CD8-positive, alpha-beta memory T cell (primary cell): ENCODE data around the gene IQSEC1. TPM values are rescaled to one million over a fixed set of nuclear protein-coding genes. Genes with fewer than 3 reads are reported as not detected.
"Not testable (repeated sequence)": the region's sequence is repeated elsewhere in the genome, so short reads cannot be mapped to it uniquely, and the experiment has no call there.

Experiments used
- CTCF ChIA-PET: fragments of 350-600 bp; sonication (Branson Sonifier 250); formaldehyde crosslinking; loops from one replicate; lab custom pipeline; 2021; ENCODE audit warnings: antibody characterized with exemption; lab: Charles Lee
- POLR2A ChIA-PET: fragments of 350-600 bp; sonication (Branson Sonifier 250); formaldehyde crosslinking; loops from one replicate; lab custom pipeline; 2021; ENCODE audit warnings: antibody characterized with exemption; lab: Charles Lee
- DNase-seq, 5 donors: peaks; one replicate each; pipeline versions ENCODE4 v3.0.0 to v3.0.0-alpha.2; 2020 to 2022; ENCODE audit warnings: mixed read lengths in 1 of 5
- H3K27ac ChIP-seq: one replicate; pipeline ENCODE4 v1.7.0; 2013; ENCODE audit warnings: low read depth, mild to moderate bottlenecking, low read length, moderate library complexity
- H3K27me3 ChIP-seq: 2 replicates; pipeline ENCODE4 v1.7.0; 2013; ENCODE audit warnings: low read length, mild to moderate bottlenecking; ENCODE audit not compliant: insufficient read depth, poor library complexity, severe bottlenecking
- H3K36me3 ChIP-seq: 2 replicates; pipeline ENCODE4 v1.7.0; 2013; ENCODE audit warnings: mild to moderate bottlenecking, low read length, moderate library complexity; ENCODE audit not compliant: insufficient read depth
- H3K4me1 ChIP-seq: 2 replicates; pipeline ENCODE4 v1.7.0; 2013; ENCODE audit warnings: mild to moderate bottlenecking, low read length, moderate library complexity; ENCODE audit not compliant: insufficient read depth
- H3K4me3 ChIP-seq: 2 replicates; pipeline ENCODE4 v1.7.0; 2013; ENCODE audit warnings: mild to moderate bottlenecking, low read length
- H3K9me3 ChIP-seq: 2 replicates; pipeline ENCODE4 v1.7.0; 2013; ENCODE audit warnings: mild to moderate bottlenecking, low read length
- H3K27ac Mint-ChIP-seq, 8 donors: one replicate each; pipeline ENCODE4 v1.8.0; 2020 to 2021; ENCODE audit warnings: mixed read lengths in 8 of 8, mild to moderate bottlenecking in 6 of 8, inconsistent platforms in 3 of 8, moderate library complexity in 3 of 8
- H3K27me3 Mint-ChIP-seq, 2 donors: one replicate each; pipeline ENCODE4 v1.8.0; 2020 to 2021; ENCODE audit warnings: mixed read lengths in 2 of 2, mild to moderate bottlenecking in 1 of 2, moderate library complexity in 1 of 2
- H3K36me3 Mint-ChIP-seq, 3 donors: one replicate each; pipeline ENCODE4 v1.8.0; 2020 to 2021; ENCODE audit warnings: mixed read lengths in 3 of 3, inconsistent platforms in 1 of 3, mild to moderate bottlenecking in 1 of 3
- H3K4me1 Mint-ChIP-seq, 3 donors: one replicate each; pipeline ENCODE4 v1.8.0; 2020 to 2021; ENCODE audit warnings: mixed read lengths in 3 of 3, inconsistent platforms in 1 of 3, mild to moderate bottlenecking in 1 of 3
- H3K4me3 Mint-ChIP-seq, 7 donors: one replicate each; pipeline ENCODE4 v1.8.0; 2020 to 2021; ENCODE audit warnings: mixed read lengths in 7 of 7, mild to moderate bottlenecking in 6 of 7, moderate library complexity in 4 of 7, inconsistent platforms in 2 of 7
- H3K9me3 Mint-ChIP-seq, 5 donors: one replicate each; pipeline ENCODE4 v1.8.0; 2020 to 2022; ENCODE audit warnings: mixed read lengths in 5 of 5, mild to moderate bottlenecking in 3 of 5, moderate library complexity in 2 of 5, inconsistent platforms in 1 of 5
- polyA plus RNA-seq: library from polyadenylated mRNA; unstranded; fragments of 300-500 nt; fragmentation: Illumina TruSeq; gene quantifications from one replicate; pipeline ENCODE4 v1.2.3, GENCODE V29; 2021
- total RNA-seq, 2 experiments: library from RNA; stranded (reverse); gene quantifications; one replicate each; pipeline ENCODE4 v1.2.3, GENCODE V29; 2021

The IQSEC1 gene
- total and polyA plus RNA-seq, 3 experiments from 2014 or later: 18.5 to 33.7 (median 19.8) TPM

GRCh38 chr3:12853847-12854246 lies 219.4 kb downstream of the IQSEC1 start:
- H3K9me3 Mint-ChIP-seq, H3K9me3 ChIP-seq, H3K4me3 Mint-ChIP-seq, DNase-seq, H3K27me3 ChIP-seq, H3K4me3 ChIP-seq, H3K4me1 ChIP-seq, H3K36me3 ChIP-seq, H3K4me1 Mint-ChIP-seq, POLR2A ChIA-PET, H3K27ac ChIP-seq, H3K27ac Mint-ChIP-seq, H3K36me3 Mint-ChIP-seq: not testable (repeated sequence)
- CTCF ChIA-PET: interaction anchor here (1.0 to 1.5 kb wide), 2 partner anchors 12 to 14 kb away, joined by 3 to 5 read pairs; no protein-coding TSS in a partner anchor
- H3K27me3 Mint-ChIP-seq: peaks cover 8 to 12% of the 10 kb centered on the region in 2 donors

GRCh38 chr3:12852201-12852600 lies 221.0 kb downstream of the IQSEC1 start:
- no peak for DNase-seq
- Mint-ChIP-seq H3K4me3 (no peak overlapping the region), H3K36me3 (no peaks in the 10 kb centered on the region), H3K4me1 (no peaks in the 10 kb centered on the region), H3K9me3 (no peaks in the 10 kb centered on the region), H3K27me3 (peaks cover 8 to 12% of the 10 kb centered on the region in 2 donors), H3K27ac (no peak overlapping the region)
- no peaks in the 10 kb centered on the region for H3K4me1 ChIP-seq
- H3K27me3 ChIP-seq: peaks cover 2% of the 10 kb centered on the region
- CTCF ChIA-PET: interaction anchor here (1.0 to 1.7 kb wide), 2 partner anchors 10 to 16 kb away, joined by 3 to 9 read pairs; partner anchors contain the start of gene RPL32
- H3K4me3 ChIP-seq: no peak overlapping the region
- H3K36me3 ChIP-seq: no peaks in the 10 kb centered on the region
- POLR2A ChIA-PET: interaction anchor here (0.6 kb wide), 1 partner anchor 31 kb away, joined by 3 read pairs; no protein-coding TSS in a partner anchor
- H3K9me3 ChIP-seq: no peaks in the 10 kb centered on the region
- no peak overlapping the region for H3K27ac ChIP-seq

Other genes with a start within 250 kb of the IQSEC1 start
- 1,000 to 10,000 TPM; 2,528 to 2,642 TPM for gene RPL32, start 231.9 kb downstream of the IQSEC1 start, total RNA-seq
- 2,743 TPM for gene RPL32, start 231.9 kb downstream of the IQSEC1 start, polyA plus RNA-seq